OCI-LY1 (cell line): ENCODE measurements around the gene ZNF605.
"Not testable (repeated sequence)": the region's sequence is repeated elsewhere in the genome, so short reads cannot be mapped to it uniquely, and the experiment has no call there.

Experiments used
- H2AFZ ChIP-seq: fragments of 200-600 bp; sonication (generic), shearing (Covaris generic); 2 replicates; pipeline ENCODE4 v1.6.0; 2014; ENCODE audit warnings: antibody characterized with exemption, mild to moderate bottlenecking, low read length
- H3F3A ChIP-seq: fragments of 200-600 bp; sonication (generic), shearing (Covaris generic); 2 replicates; pipeline ENCODE4 v1.6.0; 2014; ENCODE audit warnings: mild to moderate bottlenecking, antibody characterized with exemption, low read length, moderate library complexity; ENCODE audit not compliant: insufficient read depth
- H3K27ac ChIP-seq: fragments of 200-600 bp; sonication (generic); 2 replicates; pipeline ENCODE4 v1.5.1; 2014; ENCODE audit warnings: low read length, mixed run types, mild to moderate bottlenecking, low read depth; ENCODE audit not compliant: poor library complexity, severe bottlenecking
- H3K27me3 ChIP-seq: fragments of 200-600 bp; sonication (generic); 2 replicates; pipeline ENCODE4 v1.6.0; 2014; ENCODE audit warnings: antibody characterized with exemption, mild to moderate bottlenecking, low read length, moderate library complexity; ENCODE audit not compliant: insufficient read depth
- H3K36me3 ChIP-seq: fragments of 200-600 bp; sonication (generic); 2 replicates; pipeline ENCODE4 v1.6.1; 2014; ENCODE audit warnings: mild to moderate bottlenecking, antibody characterized with exemption, low read length, moderate library complexity, mixed read lengths; ENCODE audit not compliant: insufficient read depth
- H3K4me1 ChIP-seq: fragments of 200-600 bp; sonication (generic); 2 replicates; pipeline ENCODE4 v1.5.1; 2014; ENCODE audit warnings: mild to moderate bottlenecking, low read length, moderate library complexity; ENCODE audit not compliant: insufficient read depth, severe bottlenecking
- H3K4me2 ChIP-seq: fragments of 200-600 bp; sonication (generic), shearing (Covaris generic); 2 replicates; pipeline ENCODE4 v1.6.1; 2014; ENCODE audit warnings: low read length
- H3K4me3 ChIP-seq: fragments of 200-600 bp; sonication (generic); 2 replicates; pipeline ENCODE4 v1.5.1; 2014; ENCODE audit warnings: low read length, low read depth, mild to moderate bottlenecking, mixed read lengths; ENCODE audit not compliant: poor library complexity, severe bottlenecking
- H3K79me2 ChIP-seq: fragments of 200-600 bp; shearing (Covaris generic); 2 replicates; pipeline ENCODE4 v1.6.1; 2016; ENCODE audit warnings: mixed run types, low read length, mixed read lengths; ENCODE audit not compliant: insufficient read depth
- H3K9ac ChIP-seq: fragments of 200-600 bp; sonication (generic), shearing (Covaris generic); 2 replicates; pipeline ENCODE4 v1.6.1; 2014; ENCODE audit warnings: mild to moderate bottlenecking, low read length, mixed read lengths
- H3K9me2 ChIP-seq: fragments of 200-600 bp; sonication (generic), shearing (Covaris generic); 2 replicates; pipeline ENCODE4 v1.6.1; 2014; ENCODE audit warnings: low read depth, mild to moderate bottlenecking, low read length, mixed read lengths
- H3K9me3 ChIP-seq: fragments of 200-600 bp; shearing (Covaris generic); 2 replicates; pipeline ENCODE4 v1.6.1; 2014; ENCODE audit warnings: low read length, mixed read lengths
- H4K20me1 ChIP-seq: fragments of 200-600 bp; sonication (generic), shearing (Covaris generic); 2 replicates; pipeline ENCODE4 v1.6.0; 2016; ENCODE audit warnings: mild to moderate bottlenecking, low read length; ENCODE audit not compliant: insufficient read depth
- CTCF ChIP-seq: fragments of 200-600 bp; sonication (generic), shearing (Covaris generic); IDR thresholded peaks from 2 replicates; pipeline ENCODE4 v1.5.1; 2017; ENCODE audit warnings: mild to moderate bottlenecking, antibody characterized with exemption, low read length, moderate library complexity, mixed read lengths
- EZH2 ChIP-seq: fragments of 200-600 bp; sonication (generic), shearing (Covaris generic); IDR thresholded peaks from 2 replicates; pipeline ENCODE4 v1.8.0; 2017; ENCODE audit warnings: borderline replicate concordance, mixed run types, mild to moderate bottlenecking, antibody characterized with exemption, low read length, moderate library complexity, mixed read lengths

Gene ZNF605

DNA sequence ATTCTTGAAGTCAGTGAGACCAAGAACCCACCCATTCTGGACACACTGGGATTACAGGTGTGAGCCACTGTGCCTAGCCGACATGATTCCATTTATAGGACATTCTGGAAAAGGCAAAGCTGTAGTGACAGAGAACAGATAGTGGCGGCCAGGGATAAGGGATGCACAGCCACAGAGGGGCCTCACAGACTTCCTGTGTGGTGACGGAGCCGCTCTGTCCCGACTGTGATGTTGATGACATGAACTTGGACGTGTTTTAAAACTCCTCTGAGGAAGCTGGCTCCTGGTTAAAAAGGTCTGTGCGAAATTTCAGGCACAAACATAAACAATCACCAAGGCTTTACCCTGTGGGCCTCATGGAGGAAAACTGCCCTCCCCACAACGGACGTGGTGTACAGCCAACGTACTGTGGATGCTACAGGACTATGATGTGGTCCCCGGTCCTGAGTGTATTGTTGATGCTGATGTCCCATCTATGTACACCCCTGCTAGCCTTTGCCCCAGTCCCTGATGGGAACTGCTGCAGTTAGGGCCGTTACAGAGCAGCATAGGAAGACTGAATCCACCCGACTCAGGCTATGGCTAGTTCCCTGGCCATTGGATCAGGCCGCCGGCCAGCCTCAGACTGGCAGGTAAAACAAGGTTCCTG lies 15.9 kb downstream of the ZNF605 start:
- Histone ChIP-seq H3K4me3 (no peak overlapping the region), H3K9me2 (no peaks in the 10 kb centered on the region), H3K27me3 (no peaks in the 10 kb centered on the region), H3K79me2 (no peaks in the 10 kb centered on the region), H2AFZ (no peak overlapping the region), H3F3A (no peaks in the 10 kb centered on the region), H4K20me1 (no peaks in the 10 kb centered on the region), H3K36me3 (peaks cover 43% of the 10 kb centered on the region), H3K4me1 (no peaks in the 10 kb centered on the region), H3K9ac (no peak overlapping the region), H3K27ac (no peak overlapping the region), H3K4me2 (no peak overlapping the region), H3K9me3 (peaks cover 21% of the 10 kb centered on the region)
- TF ChIP-seq CTCF (no peak), EZH2 (no peak)

DNA sequence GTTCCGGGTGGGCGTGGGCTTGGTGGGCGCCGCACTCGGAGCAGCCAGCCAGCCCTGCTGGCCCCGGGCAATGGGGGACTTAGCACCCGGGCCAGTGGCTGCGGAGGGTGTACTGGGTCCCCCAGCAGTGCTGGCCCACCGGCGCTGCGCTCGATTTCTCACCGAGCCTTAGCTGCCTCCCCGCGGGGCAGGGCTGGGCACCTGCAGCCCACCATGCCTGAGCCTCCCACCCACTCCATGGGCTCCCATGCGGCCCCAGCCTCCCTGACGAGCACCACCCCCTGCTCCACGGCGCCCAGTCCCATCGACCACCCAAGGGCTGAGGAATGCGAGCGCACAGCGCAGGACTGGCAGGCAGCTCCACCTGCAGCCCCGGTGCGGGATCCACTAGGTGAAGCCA lies 17.3 kb downstream of the ZNF605 start:
- H3K4me1 ChIP-seq, H3K27ac ChIP-seq, H3F3A ChIP-seq, H3K79me2 ChIP-seq, H3K9me2 ChIP-seq, H4K20me1 ChIP-seq, H3K4me3 ChIP-seq, H3K9ac ChIP-seq, H3K27me3 ChIP-seq, H3K4me2 ChIP-seq, H2AFZ ChIP-seq: not testable (repeated sequence)
- peaks cover 23% of the 10 kb centered on the region for H3K9me3 ChIP-seq
- H3K36me3 ChIP-seq = peaks cover 30% of the 10 kb centered on the region

GRCh38 chr12:132937476-132937875 lies 18.6 kb downstream of the ZNF605 start:
- Histone ChIP-seq H3K9me2 (no peaks in the 10 kb centered on the region), H3K27me3 (no peaks in the 10 kb centered on the region), H4K20me1 (no peaks in the 10 kb centered on the region), H3K4me1 (no peaks in the 10 kb centered on the region), H3F3A (no peaks in the 10 kb centered on the region), H3K36me3 (peaks cover 23% of the 10 kb centered on the region), H3K4me2 (no peak overlapping the region), H3K9me3 (peaks cover 29% of the 10 kb centered on the region), H3K79me2 (no peaks in the 10 kb centered on the region), H2AFZ (no peak overlapping the region), H3K27ac (no peak overlapping the region), H3K4me3 (no peak overlapping the region), H3K9ac (no peak overlapping the region)
- TF ChIP-seq EZH2 = no peak
- TF ChIP-seq CTCF = no peak

DNA sequence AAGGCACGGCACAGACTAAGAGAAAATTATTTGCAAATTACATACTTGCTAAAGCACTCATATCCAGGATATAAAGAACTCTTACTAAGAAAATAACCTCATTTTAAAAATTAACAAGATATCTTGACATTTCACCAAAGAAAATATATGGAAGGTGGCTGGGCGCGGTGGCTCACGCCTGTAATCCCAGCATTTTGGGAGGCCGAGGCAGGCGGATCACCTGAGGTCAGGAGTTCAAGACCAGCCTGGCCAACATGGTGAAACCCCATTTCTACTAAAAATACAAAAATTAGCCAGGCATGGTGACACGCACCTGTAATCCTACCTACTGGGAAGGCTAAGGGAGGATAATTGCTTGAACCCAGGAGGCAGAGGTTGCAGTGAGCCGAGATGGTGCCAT lies 19.2 kb downstream of the ZNF605 start:
- not testable (repeated sequence) for H4K20me1 ChIP-seq, H3K27ac ChIP-seq, H3K4me3 ChIP-seq, H3K79me2 ChIP-seq, H3K9me2 ChIP-seq, H3K4me2 ChIP-seq, H3K9ac ChIP-seq, H2AFZ ChIP-seq, H3K4me1 ChIP-seq, H3F3A ChIP-seq, H3K27me3 ChIP-seq
- peaks cover 25% of the 10 kb centered on the region for H3K9me3 ChIP-seq
- peaks cover 17% of the 10 kb centered on the region for H3K36me3 ChIP-seq
